ENCODE measurements around the gene CCDC116. TPM values are rescaled to one million over a fixed set of nuclear protein-coding genes. Genes with fewer than 3 reads are reported as not detected.
"Not testable (repeated sequence)": the region's sequence is repeated elsewhere in the genome, so short reads cannot be mapped to it uniquely, and the experiment has no call there.

CCDC116 gene
- total and polyA plus RNA-seq, 7 donors: 0.07 to 0.32 (median 0.17) TPM

- Histone ChIP-seq H3K4me1 (peaks cover 8% of the 10 kb centered on the region), H3K27ac (no peak overlapping the region), H3K9me3 (no peaks in the 10 kb centered on the region), H3K36me3 (ENCODE audit: insufficient read depth in 1 of 2, low read depth in 1 of 2) (no peaks in the 10 kb centered on the region), H3K4me3 (no peak overlapping the region), H3K27me3 (ENCODE audit: insufficient read depth in 3 of 3, low read length in 2 of 3) (no peaks in the 10 kb centered on the region)
- TF ChIP-seq CTCF (IDR thresholded peaks at IDR 0.05): no peak
- DNase-seq (no peak), ATAC-seq (no peak)
- intact Hi-C loops (cut with DNase I): no loop called here
- 91 to 95% (median 91%) methylated on average over 17 of the region's 17 CpGs for WGBS, 3 donors
These were observed 4.2 kb downstream of the CCDC116 start for GRCh38 chr22:21636629-21637218.

- H3K9me3 ChIP-seq; H3K27ac ChIP-seq; H3K4me3 ChIP-seq; H3K27me3 ChIP-seq (ENCODE audit: insufficient read depth in 3 of 3, low read length in 2 of 3); ATAC-seq; DNase-seq; H3K4me1 ChIP-seq; intact Hi-C loops (cut with DNase I); H3K36me3 ChIP-seq (ENCODE audit: insufficient read depth in 1 of 2, low read depth in 1 of 2): not testable (repeated sequence)
- WGBS, 3 donors: 77 to 94% (median 85%) methylated on average over 2 of the region's 2 CpGs
These were observed 4.9 kb downstream of the CCDC116 start for GRCh38 chr22:21637450-21637849.

- TF ChIP-seq CTCF (IDR thresholded peaks at IDR 0.05): no peak
- 73 to 80% (median 80%) methylated on average over 4 of the region's 4 CpGs for WGBS, 3 donors
- no peaks in the 10 kb centered on the region for H3K27me3 ChIP-seq (ENCODE audit: insufficient read depth in 3 of 3, low read length in 2 of 3)
- intact Hi-C loops (cut with DNase I): no loop called here
- peaks cover 18% of the 10 kb centered on the region for H3K4me1 ChIP-seq
- no peaks in the 10 kb centered on the region for H3K9me3 ChIP-seq
- no peak overlapping the region for H3K4me3 ChIP-seq
- ATAC-seq (no peak), DNase-seq (no peak)
- no peaks in the 10 kb centered on the region for H3K36me3 ChIP-seq (ENCODE audit: insufficient read depth in 1 of 2, low read depth in 1 of 2)
- no peak overlapping the region for H3K27ac ChIP-seq
These were observed 6.8 kb downstream of the CCDC116 start for GRCh38 chr22:21639359-21639758.

GRCh38 chr22:21640810-21641209 is 8.2 kb downstream of the CCDC116 start:
- no peak for TF ChIP-seq CTCF (IDR thresholded peaks at IDR 0.05)
- intact Hi-C loops (cut with DNase I): no loop called here
- H3K27me3 ChIP-seq (ENCODE audit: insufficient read depth in 3 of 3, low read length in 2 of 3): no peaks in the 10 kb centered on the region
- no peak overlapping the region for H3K27ac ChIP-seq
- H3K36me3 ChIP-seq (ENCODE audit: insufficient read depth in 1 of 2, low read depth in 1 of 2): peaks cover 0 to 10% of the 10 kb centered on the region in 2 donors
- DNase-seq: no peak
- no peak for ATAC-seq
- peaks cover 18% of the 10 kb centered on the region for H3K4me1 ChIP-seq
- WGBS, 3 donors: 81 to 91% (median 82%) methylated on average over 5 of the region's 5 CpGs
- H3K4me3 ChIP-seq: no peak overlapping the region
- no peaks in the 10 kb centered on the region for H3K9me3 ChIP-seq

- peak overlapping the region; percentile 81 for H3K27ac ChIP-seq
- DNase-seq (peak; percentile 24 to 63), ATAC-seq (peak; percentile 23 to 61 (median 40))
- peaks cover 18% of the 10 kb centered on the region for H3K4me1 ChIP-seq
- peak overlapping the region; percentile 81 for H3K4me3 ChIP-seq
- peaks cover 0 to 10% of the 10 kb centered on the region in 2 donors for H3K36me3 ChIP-seq (ENCODE audit: insufficient read depth in 1 of 2, low read depth in 1 of 2)
- peak; percentile 48 for TF ChIP-seq CTCF (IDR thresholded peaks at IDR 0.05)
- 4 to 8% (median 4%) methylated on average over 9 of the region's 9 CpGs for WGBS, 3 donors
- H3K9me3 ChIP-seq: no peaks in the 10 kb centered on the region
- intact Hi-C loops (cut with DNase I): no loop called here
- H3K27me3 ChIP-seq (ENCODE audit: insufficient read depth in 3 of 3, low read length in 2 of 3): no peaks in the 10 kb centered on the region
These were observed 8.8 kb downstream of the CCDC116 start for GRCh38 chr22:21641417-21641788.
